Activated CD4-positive, alpha-beta memory T cell treated with anti-CD3 and anti-CD28 coated beads, Interleukin-2, amount 10 ng/mL, durations not matched to agents 7 days and 5 days (primary cell): ENCODE results near the gene PI4K2B. TPM values are rescaled to one million over a fixed set of nuclear protein-coding genes. Genes with fewer than 3 reads are reported as not detected.
"Not testable (repeated sequence)": the region's sequence is repeated elsewhere in the genome, so short reads cannot be mapped to it uniquely, and the experiment has no call there.

Source experiments
- CTCF ChIA-PET: fragments of 350-600 bp; sonication (Branson Sonifier 250); formaldehyde crosslinking; loops from one replicate; lab custom pipeline; 2021; ENCODE audit warnings: antibody characterized with exemption, inconsistent platforms; lab: Charles Lee
- POLR2A ChIA-PET: fragments of 350-600 bp; sonication (Branson Sonifier 250); formaldehyde crosslinking; loops from one replicate; lab custom pipeline; 2021; ENCODE audit warnings: antibody characterized with exemption; lab: Charles Lee
- DNase-seq: peaks from one replicate; pipeline ENCODE4 v3.0.0-alpha.2; 2020
- H3K27ac Mint-ChIP-seq: one replicate; pipeline ENCODE4 v1.8.0; 2021; ENCODE audit warnings: mild to moderate bottlenecking, mixed read lengths
- H3K27me3 Mint-ChIP-seq: one replicate; pipeline ENCODE4 v1.8.0; 2021; ENCODE audit warnings: mixed read lengths
- H3K36me3 Mint-ChIP-seq: one replicate; pipeline ENCODE4 v1.8.0; 2021; ENCODE audit warnings: low read depth, mixed read lengths
- H3K4me1 Mint-ChIP-seq: one replicate; pipeline ENCODE4 v1.8.0; 2021; ENCODE audit warnings: mixed read lengths
- H3K4me3 Mint-ChIP-seq: one replicate; pipeline ENCODE4 v1.8.0; 2021; ENCODE audit warnings: mild to moderate bottlenecking, mixed read lengths
- H3K9me3 Mint-ChIP-seq: one replicate; pipeline ENCODE4 v1.8.0; 2021; ENCODE audit warnings: mixed read lengths
- total RNA-seq, 2 experiments: library from RNA; stranded (reverse); gene quantifications; one replicate each; pipeline ENCODE4 v1.2.3, GENCODE V29; 2021

PI4K2B gene
- total RNA-seq, 2 experiments from 2014 or later = 49.2 to 49.5 TPM

DNA sequence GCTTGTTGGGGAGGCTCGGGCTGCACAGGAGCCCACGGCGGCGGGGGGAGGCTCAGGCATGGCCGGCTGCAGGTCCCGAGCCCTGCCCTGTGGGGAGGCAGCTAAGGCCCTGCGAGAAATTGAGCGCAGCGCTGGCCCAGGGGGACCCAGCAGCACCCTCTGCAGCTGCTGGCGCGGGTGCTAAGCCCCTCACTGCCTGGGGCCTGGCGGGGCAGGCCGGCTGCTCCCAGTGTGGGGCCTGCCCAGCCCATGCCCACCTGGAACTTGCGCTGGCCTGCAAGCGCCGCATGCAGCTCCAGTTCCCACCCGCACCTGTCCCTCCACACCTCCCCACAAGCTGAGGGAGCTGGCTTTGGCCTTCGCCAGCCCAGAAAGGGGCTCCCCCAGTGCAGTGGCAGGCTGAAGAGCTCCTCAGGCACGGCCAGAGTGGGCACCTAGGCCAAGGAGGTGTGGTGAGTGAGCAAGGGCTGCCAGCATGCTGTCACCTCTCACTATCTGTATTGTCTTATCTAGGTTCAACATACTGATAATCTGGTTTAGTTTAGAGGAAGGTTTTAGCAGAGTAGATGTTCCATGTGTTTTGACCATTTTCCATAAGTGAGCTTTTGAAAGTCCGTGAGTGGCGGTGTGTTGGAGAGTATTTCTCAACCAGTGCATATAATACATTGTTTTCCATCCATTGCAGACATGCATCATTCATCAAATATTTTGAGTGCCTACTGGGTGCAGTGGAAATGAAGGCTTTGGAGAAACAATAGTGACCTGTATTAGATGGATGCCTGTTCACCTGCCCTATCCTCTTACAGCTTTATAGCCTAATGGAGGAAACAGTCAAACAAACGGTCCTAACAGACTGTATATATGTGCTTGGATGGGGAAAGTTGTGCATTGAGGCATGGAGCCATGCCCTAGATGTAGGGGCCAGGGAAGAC, 13.1 kb downstream of the PI4K2B start:
- CTCF ChIA-PET = interaction anchor here (0.5 kb wide), 1 partner anchor 51 kb away, joined by 3 read pairs; no protein-coding TSS in a partner anchor
- Mint-ChIP-seq H3K27ac (no peak overlapping the region), H3K36me3 (peaks cover 53% of the 10 kb centered on the region), H3K9me3 (peaks cover 26% of the 10 kb centered on the region), H3K4me3 (no peak overlapping the region), H3K4me1 (peaks cover 16% of the 10 kb centered on the region), H3K27me3 (no peaks in the 10 kb centered on the region)
- POLR2A ChIA-PET = interaction anchor here (0.9 to 2.2 kb wide), 3 partner anchors 10 to 21 kb away, joined by 3 to 7 read pairs (median 5); no protein-coding TSS in a partner anchor
- no peak for DNase-seq

DNA sequence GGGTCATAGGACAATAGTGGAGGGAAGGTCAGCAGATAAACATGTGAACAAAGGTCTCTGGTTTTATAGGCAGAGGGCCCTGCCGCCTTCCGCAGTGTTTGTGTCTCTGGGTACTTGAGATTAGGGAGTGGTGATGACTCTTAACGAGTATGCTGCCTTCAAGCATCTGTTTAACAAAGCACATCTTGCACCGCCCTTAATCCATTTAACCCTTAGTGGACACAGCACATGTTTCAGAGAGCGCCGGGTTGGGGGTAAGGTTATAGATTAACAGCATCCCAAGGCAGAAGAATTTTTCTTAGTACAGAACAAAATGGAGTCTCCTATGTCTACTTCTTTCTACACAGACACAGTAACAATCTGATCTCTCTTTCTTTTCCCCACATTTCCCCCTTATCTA, 15.0 kb downstream of the PI4K2B start:
- peaks cover 28% of the 10 kb centered on the region for H3K4me1 Mint-ChIP-seq
- H3K36me3 Mint-ChIP-seq = peaks cover 39% of the 10 kb centered on the region
- CTCF ChIA-PET, H3K27ac Mint-ChIP-seq, DNase-seq, H3K4me3 Mint-ChIP-seq, H3K27me3 Mint-ChIP-seq, POLR2A ChIA-PET: not testable (repeated sequence)
- H3K9me3 Mint-ChIP-seq = peaks cover 21% of the 10 kb centered on the region

DNA sequence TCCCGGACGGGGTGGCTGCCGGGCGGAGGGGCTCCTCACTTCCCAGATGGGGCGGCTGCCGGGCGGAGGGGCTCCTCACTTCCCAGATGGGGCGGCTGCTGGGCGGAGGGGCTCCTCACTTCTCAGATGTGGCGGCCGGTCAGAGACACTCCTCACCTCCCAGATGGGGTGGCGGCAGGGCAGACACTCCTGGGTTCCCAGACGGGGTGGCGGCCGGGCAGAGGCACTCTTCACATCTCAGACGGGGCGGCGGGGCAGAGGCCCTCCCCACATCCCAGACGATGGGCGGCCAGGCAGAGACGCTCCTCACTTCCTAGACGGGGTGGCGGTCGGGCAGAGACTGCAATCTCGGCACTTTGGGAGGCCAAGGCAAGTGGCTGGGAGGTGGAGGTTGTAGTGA, 15.7 kb downstream of the PI4K2B start:
- CTCF ChIA-PET, DNase-seq, POLR2A ChIA-PET, H3K27me3 Mint-ChIP-seq, H3K4me3 Mint-ChIP-seq, H3K27ac Mint-ChIP-seq: not testable (repeated sequence)
- peaks cover 36% of the 10 kb centered on the region for H3K36me3 Mint-ChIP-seq
- H3K9me3 Mint-ChIP-seq = peaks cover 14% of the 10 kb centered on the region
- peaks cover 28% of the 10 kb centered on the region for H3K4me1 Mint-ChIP-seq

DNA sequence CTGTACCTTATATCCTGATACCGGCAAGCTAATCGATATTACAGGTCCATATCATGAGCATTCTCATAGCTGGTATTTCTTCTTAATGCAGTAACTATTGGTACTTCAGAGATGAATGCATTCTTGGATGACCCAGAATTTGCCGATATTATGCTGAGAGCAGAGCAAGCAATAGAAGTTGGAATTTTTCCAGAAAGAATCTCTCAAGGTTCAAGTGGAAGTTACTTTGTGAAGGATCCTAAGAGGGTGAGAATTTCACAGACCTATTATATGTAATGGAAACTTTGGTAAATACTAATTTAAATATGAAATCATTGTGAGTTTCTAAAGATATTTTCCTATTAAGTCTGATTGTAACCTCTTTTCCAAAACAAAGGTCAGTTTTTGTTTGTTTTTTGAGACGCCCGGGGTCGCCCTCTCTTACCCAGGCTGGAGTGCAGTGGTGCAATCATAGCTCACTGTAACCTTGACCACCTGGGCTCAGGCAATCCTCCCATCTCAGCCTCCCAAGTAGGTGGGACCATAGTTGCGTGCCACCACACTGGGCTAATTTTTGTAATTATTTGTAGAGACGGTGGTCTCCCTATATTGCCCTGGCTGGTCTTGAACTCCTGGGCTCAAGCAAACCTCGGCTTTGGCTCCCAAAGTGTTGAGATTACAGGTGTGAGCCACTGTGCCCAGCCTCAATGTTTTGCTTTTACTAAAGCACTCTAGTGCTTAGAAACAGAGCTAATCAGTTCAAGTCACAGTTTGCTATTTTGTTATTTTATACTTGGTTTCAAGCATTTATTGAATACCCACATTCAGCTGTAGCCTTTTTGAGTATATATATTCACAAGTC, 18.6 kb downstream of the PI4K2B start:
- no peak for DNase-seq
- H3K36me3 Mint-ChIP-seq = peaks cover 40% of the 10 kb centered on the region
- ChIA-PET CTCF (interaction anchor here (1.1 to 3.1 kb wide), 4 partner anchors 10 to 273 kb away, joined by 3 to 10 read pairs (median 4); partner anchors contain the start of gene ZCCHC4), POLR2A (interaction anchor here (2.8 kb wide), 1 partner anchor 18 kb away, joined by 12 read pairs; the partner anchor contains the start of gene PI4K2B)
- H3K27ac Mint-ChIP-seq = no peak overlapping the region
- H3K9me3 Mint-ChIP-seq = peaks cover 2% of the 10 kb centered on the region
- no peaks in the 10 kb centered on the region for H3K27me3 Mint-ChIP-seq
- H3K4me3 Mint-ChIP-seq = no peak overlapping the region
- peaks cover 24% of the 10 kb centered on the region for H3K4me1 Mint-ChIP-seq

DNA sequence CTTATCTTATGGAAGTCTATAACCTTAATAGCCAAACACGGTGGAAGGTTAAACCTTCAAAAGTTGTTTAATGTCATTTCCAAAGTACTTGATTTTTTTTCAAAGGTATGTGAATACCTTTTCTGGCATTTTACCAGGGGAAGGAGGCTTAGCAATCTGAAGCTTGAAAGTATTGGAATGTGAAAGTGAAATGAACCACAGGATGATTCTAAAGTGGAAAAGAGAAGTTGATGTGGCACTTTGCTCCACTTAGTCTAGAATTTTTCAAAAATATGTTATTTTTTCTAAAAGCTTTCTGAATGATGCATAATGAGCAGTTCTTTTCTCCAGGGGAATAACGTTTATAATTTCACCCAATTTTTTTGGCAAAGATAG, 19.2 kb downstream of the PI4K2B start:
- POLR2A ChIA-PET = interaction anchor here (2.8 kb wide), 1 partner anchor 19 kb away, joined by 12 read pairs; the partner anchor contains the start of gene PI4K2B

DNA sequence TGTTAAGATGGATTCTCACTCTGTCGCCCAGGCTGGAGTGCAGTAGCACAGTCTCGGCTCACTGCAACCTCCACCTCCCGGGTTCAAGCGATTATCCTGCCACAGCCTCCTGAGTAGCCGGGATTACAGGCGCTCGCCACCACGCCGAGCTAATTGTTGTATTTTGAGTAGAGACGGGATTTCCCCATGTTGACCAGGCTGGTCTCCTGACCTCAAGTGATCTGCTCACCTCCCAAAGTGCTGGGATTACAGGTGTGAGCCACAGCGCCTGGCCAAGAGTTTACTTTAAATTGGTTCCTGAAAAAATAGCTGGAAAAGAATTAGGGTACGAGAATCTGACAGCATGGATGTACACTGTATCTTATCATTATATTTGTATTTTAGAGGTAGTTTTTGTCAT, 20.0 kb downstream of the PI4K2B start:
- CTCF ChIA-PET = interaction anchor here (1.1 to 1.5 kb wide), 2 partner anchors 8 to 18 kb away, joined by 3 read pairs; no protein-coding TSS in a partner anchor
- peaks cover 35% of the 10 kb centered on the region for H3K36me3 Mint-ChIP-seq
- POLR2A ChIA-PET = interaction anchor here (1.3 to 2.8 kb wide), 2 partner anchors 19 to 59 kb away, joined by 3 to 12 read pairs; partner anchors contain the start of genes PI4K2B and ZCCHC4
- not testable (repeated sequence) for H3K9me3 Mint-ChIP-seq, H3K27ac Mint-ChIP-seq, H3K27me3 Mint-ChIP-seq, DNase-seq, H3K4me3 Mint-ChIP-seq
- peaks cover 23% of the 10 kb centered on the region for H3K4me1 Mint-ChIP-seq

More for the DNA sequence above, 19.2 kb downstream of the PI4K2B start:
- CTCF ChIA-PET = interaction anchor here (1.1 to 3.1 kb wide), 4 partner anchors 9 to 273 kb away, joined by 3 to 10 read pairs (median 4); partner anchors contain the start of gene ZCCHC4
- peaks cover 41% of the 10 kb centered on the region for H3K36me3 Mint-ChIP-seq
- peaks cover 2% of the 10 kb centered on the region for H3K9me3 Mint-ChIP-seq
- no peak overlapping the region for H3K4me3 Mint-ChIP-seq
- no peak for DNase-seq
- peaks cover 24% of the 10 kb centered on the region for H3K4me1 Mint-ChIP-seq
- no peak overlapping the region for H3K27ac Mint-ChIP-seq
- no peaks in the 10 kb centered on the region for H3K27me3 Mint-ChIP-seq

DNA sequence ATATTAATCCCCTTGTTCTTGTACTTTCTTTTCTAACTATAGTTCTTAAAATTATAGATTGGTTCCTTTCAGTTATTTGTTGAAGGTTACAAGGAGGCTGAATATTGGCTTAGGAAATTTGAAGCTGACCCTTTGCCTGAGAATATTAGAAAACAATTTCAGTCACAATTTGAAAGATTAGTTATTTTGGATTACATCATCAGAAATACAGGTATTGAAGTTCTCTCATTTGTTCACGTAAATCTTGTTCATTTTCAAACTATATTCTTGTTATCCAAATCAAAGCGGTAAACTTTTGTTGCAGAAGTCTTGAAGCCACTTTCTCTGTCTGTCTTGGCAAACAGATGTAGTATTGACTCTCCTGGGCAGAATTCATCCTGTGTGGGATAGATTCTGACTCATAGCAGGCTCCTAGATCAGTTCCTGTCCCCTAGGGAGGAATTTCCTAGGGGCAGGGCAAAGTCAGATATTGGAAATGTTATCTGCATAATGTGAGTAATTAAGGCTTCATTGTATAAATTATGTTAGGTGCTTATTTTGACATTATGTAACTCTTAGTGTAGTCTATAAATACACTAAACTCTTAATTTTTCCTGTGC, 25.2 kb downstream of the PI4K2B start:
- no peaks in the 10 kb centered on the region for H3K9me3 Mint-ChIP-seq
- H3K36me3 Mint-ChIP-seq = peaks cover 44% of the 10 kb centered on the region
- H3K27ac Mint-ChIP-seq = no peak overlapping the region
- no peaks in the 10 kb centered on the region for H3K4me1 Mint-ChIP-seq
- no peaks in the 10 kb centered on the region for H3K27me3 Mint-ChIP-seq
- ChIA-PET CTCF (interaction anchor here (1.5 kb wide), 1 partner anchor 53 kb away, joined by 5 read pairs; the partner anchor contains the start of gene ZCCHC4), POLR2A (no interaction called here)
- DNase-seq = no peak
- no peak overlapping the region for H3K4me3 Mint-ChIP-seq

DNA sequence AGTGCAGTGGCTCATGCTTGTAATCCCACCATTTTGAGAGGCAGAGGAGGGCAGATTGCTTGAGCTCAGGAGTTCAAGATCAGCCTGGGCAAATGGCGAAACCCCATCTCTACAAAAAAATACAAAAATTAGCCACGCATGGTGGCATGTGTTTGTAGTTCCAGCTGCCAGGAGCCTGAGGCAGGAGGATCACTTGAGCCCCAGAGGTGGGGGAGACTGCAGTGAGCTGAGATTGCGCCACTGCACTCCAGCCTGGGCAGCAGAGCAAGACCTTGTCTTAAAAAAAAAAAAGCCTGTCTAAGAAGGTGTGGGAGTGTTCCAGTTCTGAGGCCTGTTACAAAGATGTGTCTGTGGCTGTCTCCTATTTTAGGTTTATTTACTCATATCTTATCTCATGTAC, 38.0 kb downstream of the PI4K2B start:
- no peaks in the 10 kb centered on the region for H3K4me1 Mint-ChIP-seq
- no peak for DNase-seq
- peaks cover 50% of the 10 kb centered on the region for H3K36me3 Mint-ChIP-seq
- no peak overlapping the region for H3K27ac Mint-ChIP-seq
- ChIA-PET CTCF (interaction anchor here (0.7 to 1.1 kb wide), 2 partner anchors 36 to 40 kb away, joined by 3 to 4 read pairs; no protein-coding TSS in a partner anchor), POLR2A (interaction anchor here (0.8 kb wide), 1 partner anchor 41 kb away, joined by 3 read pairs; the partner anchor contains the start of gene ZCCHC4)
- no peak overlapping the region for H3K4me3 Mint-ChIP-seq
- no peaks in the 10 kb centered on the region for H3K27me3 Mint-ChIP-seq
- H3K9me3 Mint-ChIP-seq = no peaks in the 10 kb centered on the region

DNA sequence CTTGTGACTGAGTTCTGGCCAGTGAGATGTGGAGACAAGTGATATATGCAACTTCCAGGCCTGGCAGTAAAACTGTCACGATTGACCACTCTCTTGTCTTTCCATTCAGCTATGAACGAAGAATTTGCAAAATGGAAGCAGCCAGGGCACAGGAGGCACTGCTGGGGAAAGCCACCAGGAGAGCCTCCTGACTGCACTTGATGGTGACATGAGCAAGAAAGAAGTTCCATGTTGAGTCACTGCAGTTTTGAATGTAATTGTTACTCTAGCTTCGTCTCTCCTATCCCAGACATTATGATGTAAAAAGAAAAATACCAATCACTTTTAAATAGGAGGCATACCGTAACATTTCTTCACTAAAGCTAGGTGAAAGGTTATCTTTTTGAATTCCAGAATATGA, 46.4 kb downstream of the PI4K2B start:
- Mint-ChIP-seq H3K27ac (no peak overlapping the region), H3K9me3 (no peaks in the 10 kb centered on the region), H3K27me3 (no peaks in the 10 kb centered on the region), H3K4me3 (no peak overlapping the region), H3K36me3 (peaks cover 30% of the 10 kb centered on the region), H3K4me1 (no peaks in the 10 kb centered on the region)
- DNase-seq = no peak
- POLR2A ChIA-PET = no interaction called here
- CTCF ChIA-PET = interaction anchor here (5.0 kb wide), 1 partner anchor 32 kb away, joined by 15 read pairs; the partner anchor contains the start of gene ZCCHC4

DNA sequence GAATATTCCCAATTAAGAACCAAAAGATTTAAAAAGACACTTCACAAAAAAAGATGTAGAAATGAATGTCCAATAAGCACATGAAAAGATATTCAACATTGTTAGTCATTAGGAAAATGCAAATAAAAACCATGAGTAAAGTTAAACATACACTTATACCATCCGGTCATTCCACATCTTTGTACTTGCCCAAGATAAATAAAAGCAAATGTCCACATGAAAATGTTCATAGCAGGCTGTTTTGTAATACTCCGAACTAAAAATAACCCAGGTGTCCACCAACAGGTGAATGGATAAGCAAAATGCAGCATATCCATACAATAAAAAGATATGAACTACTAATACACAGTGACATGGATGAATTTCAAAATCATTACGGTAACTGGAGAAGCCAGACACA, 50.1 kb downstream of the PI4K2B start:
- DNase-seq = no peak
- Mint-ChIP-seq H3K27ac (no peak overlapping the region), H3K9me3 (peaks cover 12% of the 10 kb centered on the region), H3K4me1 (no peaks in the 10 kb centered on the region), H3K36me3 (peaks cover 27% of the 10 kb centered on the region), H3K4me3 (no peak overlapping the region), H3K27me3 (peaks cover 8% of the 10 kb centered on the region)
- CTCF ChIA-PET = interaction anchor here (5.0 kb wide), 1 partner anchor 29 kb away, joined by 15 read pairs; the partner anchor contains the start of gene ZCCHC4
- POLR2A ChIA-PET = interaction anchor here (0.6 to 1.7 kb wide), 4 partner anchors 28 to 241 kb away, joined by 3 to 5 read pairs (median 3); partner anchors contain the start of genes PI4K2B and ZCCHC4

DNA sequence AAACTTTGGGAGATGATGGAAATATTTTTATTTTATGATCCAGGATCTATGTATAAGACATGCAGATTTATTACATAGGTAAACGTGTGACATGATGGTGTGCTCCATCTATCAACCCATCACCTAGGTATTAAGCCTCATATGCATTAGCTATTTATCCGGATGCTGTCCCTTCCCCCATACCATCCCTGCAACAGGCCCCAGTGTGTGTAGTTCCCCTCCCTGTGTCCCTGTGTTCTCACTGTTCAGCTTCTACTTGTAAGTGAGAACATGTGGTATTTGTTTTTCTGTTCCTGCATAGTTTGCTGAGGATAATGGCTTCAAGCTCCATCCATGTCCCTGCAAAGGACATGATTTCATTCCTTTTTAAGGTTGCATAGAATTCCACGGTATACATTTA, 50.6 kb downstream of the PI4K2B start:
- POLR2A ChIA-PET = interaction anchor here (1.7 kb wide), 1 partner anchor 28 kb away, joined by 5 read pairs; the partner anchor contains the start of gene ZCCHC4
- Mint-ChIP-seq H3K27me3 (peaks cover 8% of the 10 kb centered on the region), H3K27ac (no peak overlapping the region), H3K36me3 (peaks cover 27% of the 10 kb centered on the region), H3K4me3 (no peak overlapping the region), H3K4me1 (no peaks in the 10 kb centered on the region), H3K9me3 (peaks cover 12% of the 10 kb centered on the region)
- CTCF ChIA-PET = interaction anchor here (5.0 kb wide), 1 partner anchor 28 kb away, joined by 15 read pairs; the partner anchor contains the start of gene ZCCHC4
- no peak for DNase-seq
